ENCODE measurements around the gene OR7D4. TPM values are rescaled to one million over a fixed set of nuclear protein-coding genes. Genes with fewer than 3 reads are reported as not detected.

OR7D4 gene
- total RNA-seq, 1 donor from 2014 or later = not detected

DNA sequence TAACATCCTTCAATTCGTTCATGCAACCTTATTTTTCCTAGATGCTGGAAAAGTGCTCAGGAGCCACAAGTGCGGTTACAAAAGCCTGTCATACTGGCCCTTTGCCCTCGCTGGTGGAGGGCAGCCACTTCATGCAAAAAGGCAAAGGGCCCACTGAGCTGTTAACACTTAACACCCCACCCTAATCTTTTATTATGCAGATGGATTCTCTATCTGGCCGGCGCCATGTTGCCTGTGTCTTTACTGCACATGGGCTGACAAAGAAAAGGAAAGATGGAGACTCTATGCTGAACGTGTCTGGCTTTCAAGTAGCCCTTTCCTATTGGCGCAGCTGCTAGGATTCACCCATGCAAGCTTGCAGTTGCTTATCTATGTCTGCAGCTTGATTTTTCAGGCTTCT, 29.9 kb downstream of the OR7D4 start:
- H3K4me3 Mint-ChIP-seq (ENCODE audit: unreplicated experiment) = no peak overlapping the region
- TF ChIP-seq, protein P1, sequence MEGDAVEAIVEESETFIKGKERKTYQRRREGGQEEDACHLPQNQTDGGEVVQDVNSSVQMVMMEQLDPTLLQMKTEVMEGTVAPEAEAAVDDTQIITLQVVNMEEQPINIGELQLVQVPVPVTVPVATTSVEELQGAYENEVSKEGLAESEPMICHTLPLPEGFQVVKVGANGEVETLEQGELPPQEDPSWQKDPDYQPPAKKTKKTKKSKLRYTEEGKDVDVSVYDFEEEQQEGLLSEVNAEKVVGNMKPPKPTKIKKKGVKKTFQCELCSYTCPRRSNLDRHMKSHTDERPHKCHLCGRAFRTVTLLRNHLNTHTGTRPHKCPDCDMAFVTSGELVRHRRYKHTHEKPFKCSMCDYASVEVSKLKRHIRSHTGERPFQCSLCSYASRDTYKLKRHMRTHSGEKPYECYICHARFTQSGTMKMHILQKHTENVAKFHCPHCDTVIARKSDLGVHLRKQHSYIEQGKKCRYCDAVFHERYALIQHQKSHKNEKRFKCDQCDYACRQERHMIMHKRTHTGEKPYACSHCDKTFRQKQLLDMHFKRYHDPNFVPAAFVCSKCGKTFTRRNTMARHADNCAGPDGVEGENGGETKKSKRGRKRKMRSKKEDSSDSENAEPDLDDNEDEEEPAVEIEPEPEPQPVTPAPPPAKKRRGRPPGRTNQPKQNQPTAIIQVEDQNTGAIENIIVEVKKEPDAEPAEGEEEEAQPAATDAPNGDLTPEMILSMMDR (IDR thresholded peaks at IDR 0.05; ENCODE audit: partially characterized antibody, unreplicated experiment) = no peak
- peaks cover 6% of the 10 kb centered on the region for H3K36me3 Mint-ChIP-seq (ENCODE audit: unreplicated experiment)
- H3K27ac Mint-ChIP-seq (ENCODE audit: unreplicated experiment) = no peak overlapping the region
- no peaks in the 10 kb centered on the region for H3K4me1 Mint-ChIP-seq (ENCODE audit: low read depth, unreplicated experiment)
- no peak for DNase-seq
- H3K27me3 Mint-ChIP-seq (ENCODE audit: unreplicated experiment) = peaks cover 2% of the 10 kb centered on the region
- peaks cover 5% of the 10 kb centered on the region for H3K9me3 Mint-ChIP-seq (ENCODE audit: unreplicated experiment)

DNA sequence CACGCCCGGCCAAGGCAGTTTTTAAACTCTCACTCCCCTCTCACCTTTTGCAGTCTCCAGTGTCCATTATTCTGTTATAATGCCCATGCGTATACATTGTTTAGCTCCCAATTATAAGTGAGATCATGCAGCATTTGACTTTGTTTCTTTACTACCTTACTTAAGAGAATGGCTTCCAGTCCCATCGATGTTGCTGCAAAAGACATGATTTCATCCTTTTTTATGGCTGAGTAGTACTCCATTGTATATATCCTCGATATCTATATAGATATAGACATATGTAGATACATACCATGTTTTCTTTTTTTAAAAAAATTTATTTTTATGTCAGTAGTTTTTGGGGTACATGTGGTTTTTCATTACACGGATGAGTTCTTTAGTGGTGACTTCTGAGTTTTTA, 32.2 kb downstream of the OR7D4 start:
- H3K4me3 Mint-ChIP-seq (ENCODE audit: unreplicated experiment) = no peak overlapping the region
- peaks cover 6% of the 10 kb centered on the region for H3K36me3 Mint-ChIP-seq (ENCODE audit: unreplicated experiment)
- peaks cover 5% of the 10 kb centered on the region for H3K9me3 Mint-ChIP-seq (ENCODE audit: unreplicated experiment)
- H3K27me3 Mint-ChIP-seq (ENCODE audit: unreplicated experiment) = peaks cover under 1% of the 10 kb centered on the region
- TF ChIP-seq, protein P1 (IDR thresholded peaks at IDR 0.05; ENCODE audit: partially characterized antibody, unreplicated experiment) = no peak
- H3K4me1 Mint-ChIP-seq (ENCODE audit: low read depth, unreplicated experiment) = no peaks in the 10 kb centered on the region
- DNase-seq = no peak
- no peak overlapping the region for H3K27ac Mint-ChIP-seq (ENCODE audit: unreplicated experiment)

DNA sequence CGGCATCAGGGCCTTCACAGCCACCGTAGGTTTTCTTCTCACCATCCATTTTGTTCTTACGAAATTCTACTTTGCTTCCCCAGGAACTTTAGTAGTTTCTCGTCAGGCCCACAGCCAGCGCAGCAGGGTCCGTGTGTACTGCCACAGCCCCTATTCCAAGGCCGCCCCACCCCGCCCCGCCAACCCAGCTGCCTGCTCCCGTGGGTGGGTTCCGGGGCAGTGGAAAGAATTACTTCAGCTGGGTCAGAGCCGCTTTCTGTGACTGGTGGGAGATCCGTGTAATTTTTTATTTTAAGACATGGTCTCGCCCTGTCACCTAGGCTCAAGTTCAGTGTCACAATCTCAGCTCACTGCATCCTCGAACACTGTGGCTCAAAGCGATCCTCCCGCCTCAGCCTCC, 36.4 kb downstream of the OR7D4 start:
- Mint-ChIP-seq H3K27ac (ENCODE audit: unreplicated experiment) (no peak overlapping the region), H3K27me3 (ENCODE audit: unreplicated experiment) (no peaks in the 10 kb centered on the region), H3K4me3 (ENCODE audit: unreplicated experiment) (no peak overlapping the region), H3K4me1 (ENCODE audit: low read depth, unreplicated experiment) (no peaks in the 10 kb centered on the region), H3K9me3 (ENCODE audit: unreplicated experiment) (peaks cover 7% of the 10 kb centered on the region), H3K36me3 (ENCODE audit: unreplicated experiment) (peaks cover 9% of the 10 kb centered on the region)
- DNase-seq = no peak
- TF ChIP-seq, protein P1 (IDR thresholded peaks at IDR 0.05; ENCODE audit: partially characterized antibody, unreplicated experiment) = no peak

DNA sequence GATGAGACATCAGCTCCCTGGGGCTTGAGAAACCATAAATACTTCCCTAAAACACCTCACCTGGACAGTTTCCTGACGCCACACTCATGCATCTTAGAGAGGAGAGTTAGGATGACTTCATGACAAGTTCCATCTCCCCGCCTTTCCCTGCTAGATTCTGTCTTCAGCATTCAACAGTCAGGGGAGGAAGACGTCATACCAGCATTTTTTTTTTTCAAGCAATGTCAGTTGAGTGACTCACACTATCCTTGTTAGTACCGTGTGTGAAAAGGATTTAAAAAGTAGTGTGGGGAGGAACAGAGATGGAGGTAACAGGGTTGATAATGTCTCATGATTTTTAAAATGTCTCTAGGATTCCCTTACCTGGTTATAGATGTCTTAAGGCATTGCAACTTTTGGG, 40.5 kb downstream of the OR7D4 start, which contains the start of gene OR7D2:
TSS of gene OR7D2 (plus strand) at position 79 of the 400 bp plus-strand sequence. CDS start 6,803 bp downstream, outside the sequence.
- H3K4me3 Mint-ChIP-seq (ENCODE audit: unreplicated experiment) = no peak within 1 kb of the TSS
- no peaks in the 10 kb centered on the region for H3K27me3 Mint-ChIP-seq (ENCODE audit: unreplicated experiment)
- TF ChIP-seq, protein P1 (IDR thresholded peaks at IDR 0.05; ENCODE audit: partially characterized antibody, unreplicated experiment) = no peak
- no peak within 1 kb of the TSS for H3K27ac Mint-ChIP-seq (ENCODE audit: unreplicated experiment)
- DNase-seq = no peak
- H3K4me1 Mint-ChIP-seq (ENCODE audit: low read depth, unreplicated experiment) = no peaks in the 10 kb centered on the region
- peaks cover 5% of the 10 kb centered on the region for H3K36me3 Mint-ChIP-seq (ENCODE audit: unreplicated experiment)
- H3K9me3 Mint-ChIP-seq (ENCODE audit: unreplicated experiment) = peaks cover 11% of the 10 kb centered on the region

GRCh38 chr19:9175326-9175725, 44.1 kb downstream of the OR7D4 start:
- H3K9me3 Mint-ChIP-seq (ENCODE audit: unreplicated experiment) = peaks cover 14% of the 10 kb centered on the region

More at GRCh38 chr19:9175326-9175725, 44.1 kb downstream of the OR7D4 start:
- TF ChIP-seq, protein P1 (IDR thresholded peaks at IDR 0.05; ENCODE audit: partially characterized antibody, unreplicated experiment) = no peak
- no peaks in the 10 kb centered on the region for H3K27me3 Mint-ChIP-seq (ENCODE audit: unreplicated experiment)
- no peak overlapping the region for H3K27ac Mint-ChIP-seq (ENCODE audit: unreplicated experiment)
- no peak overlapping the region for H3K4me3 Mint-ChIP-seq (ENCODE audit: unreplicated experiment)
- H3K4me1 Mint-ChIP-seq (ENCODE audit: low read depth, unreplicated experiment) = no peaks in the 10 kb centered on the region
- H3K36me3 Mint-ChIP-seq (ENCODE audit: unreplicated experiment) = peaks cover 5% of the 10 kb centered on the region
- DNase-seq = no peak
